ENCODE measurements around the gene WFDC1. TPM values are rescaled to one million over a fixed set of nuclear protein-coding genes. Genes with fewer than 3 reads are reported as not detected.

Gene WFDC1
- total and polyA plus RNA-seq, 4 experiments from 2014 or later: not detected

GRCh38 chr16:84254062-84254461 lies 40.6 kb upstream of the WFDC1 start:
- POLR2A ChIA-PET (ENCODE audit: partially characterized antibody): no interaction called here
- Mint-ChIP-seq H3K27me3 (peaks cover 19 to 31% of the 10 kb centered on the region in 2 donors), H3K4me1 (no peaks in the 10 kb centered on the region), H3K9me3 (peaks cover 0 to 10% (median 3%) of the 10 kb centered on the region in 8 donors), H3K36me3 (no peaks in the 10 kb centered on the region), H3K4me3 (no peak overlapping the region), H3K27ac (no peak overlapping the region)
- CTCF ChIA-PET (ENCODE audit: partially characterized antibody): no interaction called here
- DNase-seq: no peak
- no peaks in the 10 kb centered on the region for H3K9me3 ChIP-seq (ENCODE audit: control insufficient read depth in 1 of 2, low read length in 2 of 2)
- H3K36me3 ChIP-seq (ENCODE audit: insufficient read depth, low read length): no peaks in the 10 kb centered on the region
- no peak overlapping the region for H3K27ac ChIP-seq (ENCODE audit: low read depth, low read length)
- H3K27me3 ChIP-seq (ENCODE audit: insufficient read depth, low read length): no peaks in the 10 kb centered on the region
- no peak overlapping the region for H3K4me3 ChIP-seq (ENCODE audit: low read length in 2 of 2)
- intact Hi-C loops (cut with micrococcal nuclease): no loop called here
- no peaks in the 10 kb centered on the region for H3K4me1 ChIP-seq (ENCODE audit: insufficient read depth, low read length)

GRCh38 chr16:84255050-84255810 lies 39.4 kb upstream of the WFDC1 start:
- Mint-ChIP-seq H3K9me3 (peaks cover 0 to 12% (median 4%) of the 10 kb centered on the region in 8 donors), H3K4me3 (no peak overlapping the region), H3K4me1 (no peaks in the 10 kb centered on the region), H3K27me3 (peaks cover 24 to 31% of the 10 kb centered on the region in 2 donors), H3K36me3 (no peaks in the 10 kb centered on the region), H3K27ac (no peak overlapping the region)
- CTCF ChIA-PET (ENCODE audit: partially characterized antibody): no interaction called here
- intact Hi-C loops (cut with micrococcal nuclease): no loop called here
- POLR2A ChIA-PET (ENCODE audit: partially characterized antibody): no interaction called here
- no peaks in the 10 kb centered on the region for H3K4me1 ChIP-seq (ENCODE audit: insufficient read depth, low read length)
- DNase-seq: no peak
- no peak overlapping the region for H3K27ac ChIP-seq (ENCODE audit: low read depth, low read length)
- no peaks in the 10 kb centered on the region for H3K36me3 ChIP-seq (ENCODE audit: insufficient read depth, low read length)
- no peaks in the 10 kb centered on the region for H3K9me3 ChIP-seq (ENCODE audit: control insufficient read depth in 1 of 2, low read length in 2 of 2)
- no peak overlapping the region for H3K4me3 ChIP-seq (ENCODE audit: low read length in 2 of 2)
- no peaks in the 10 kb centered on the region for H3K27me3 ChIP-seq (ENCODE audit: insufficient read depth, low read length)

- no peak for DNase-seq
- H3K4me1 ChIP-seq (ENCODE audit: insufficient read depth, low read length): no peaks in the 10 kb centered on the region
- Mint-ChIP-seq H3K27ac (no peak overlapping the region), H3K4me3 (no peak overlapping the region), H3K36me3 (no peaks in the 10 kb centered on the region), H3K9me3 (peaks cover 0 to 12% (median 4%) of the 10 kb centered on the region in 8 donors), H3K27me3 (peaks cover 17 to 25% of the 10 kb centered on the region in 2 donors), H3K4me1 (no peaks in the 10 kb centered on the region)
- intact Hi-C loops (cut with micrococcal nuclease): no loop called here
- no peak overlapping the region for H3K27ac ChIP-seq (ENCODE audit: low read depth, low read length)
- CTCF ChIA-PET (ENCODE audit: partially characterized antibody): no interaction called here
- POLR2A ChIA-PET (ENCODE audit: partially characterized antibody): no interaction called here
- H3K36me3 ChIP-seq (ENCODE audit: insufficient read depth, low read length): no peaks in the 10 kb centered on the region
- H3K27me3 ChIP-seq (ENCODE audit: insufficient read depth, low read length): no peaks in the 10 kb centered on the region
- H3K4me3 ChIP-seq (ENCODE audit: low read length in 2 of 2): no peak overlapping the region
- H3K9me3 ChIP-seq (ENCODE audit: control insufficient read depth in 1 of 2, low read length in 2 of 2): no peaks in the 10 kb centered on the region
Observed at GRCh38 chr16:84258266-84258665, 36.4 kb upstream of the WFDC1 start.

DNA sequence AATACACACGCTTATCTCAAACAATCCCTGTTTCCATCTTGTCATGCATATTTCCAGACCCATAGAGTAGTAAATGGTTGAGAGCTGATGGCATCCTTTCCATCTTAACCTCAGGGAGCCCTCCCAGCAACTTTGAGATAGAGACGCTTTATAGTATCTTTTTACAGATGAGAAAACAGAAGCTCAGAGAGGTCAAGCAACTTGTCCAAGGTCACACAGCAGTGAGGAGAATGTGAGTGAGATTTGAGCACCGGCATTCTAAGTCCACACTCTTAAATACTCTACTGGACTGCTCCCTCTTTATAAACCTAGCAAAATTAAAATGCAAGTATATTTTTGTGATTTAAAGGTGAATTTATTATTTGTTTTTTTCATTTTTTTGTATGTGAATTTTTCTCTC lies 35.0 kb upstream of the WFDC1 start:
- Mint-ChIP-seq H3K4me3 (no peak overlapping the region), H3K27me3 (peaks cover 14 to 21% of the 10 kb centered on the region in 2 donors), H3K4me1 (no peaks in the 10 kb centered on the region), H3K9me3 (peaks cover 0 to 10% (median 4%) of the 10 kb centered on the region in 8 donors), H3K27ac (no peak overlapping the region), H3K36me3 (no peaks in the 10 kb centered on the region)
- no peaks in the 10 kb centered on the region for H3K4me1 ChIP-seq (ENCODE audit: insufficient read depth, low read length)
- no peaks in the 10 kb centered on the region for H3K36me3 ChIP-seq (ENCODE audit: insufficient read depth, low read length)
- H3K27ac ChIP-seq (ENCODE audit: low read depth, low read length): no peak overlapping the region
- H3K9me3 ChIP-seq (ENCODE audit: control insufficient read depth in 1 of 2, low read length in 2 of 2): no peaks in the 10 kb centered on the region
- ChIA-PET POLR2A (ENCODE audit: partially characterized antibody) (no interaction called here), CTCF (ENCODE audit: partially characterized antibody) (no interaction called here)
- H3K4me3 ChIP-seq (ENCODE audit: low read length in 2 of 2): no peak overlapping the region
- DNase-seq: no peak
- intact Hi-C loops (cut with micrococcal nuclease): no loop called here
- no peaks in the 10 kb centered on the region for H3K27me3 ChIP-seq (ENCODE audit: insufficient read depth, low read length)

DNA sequence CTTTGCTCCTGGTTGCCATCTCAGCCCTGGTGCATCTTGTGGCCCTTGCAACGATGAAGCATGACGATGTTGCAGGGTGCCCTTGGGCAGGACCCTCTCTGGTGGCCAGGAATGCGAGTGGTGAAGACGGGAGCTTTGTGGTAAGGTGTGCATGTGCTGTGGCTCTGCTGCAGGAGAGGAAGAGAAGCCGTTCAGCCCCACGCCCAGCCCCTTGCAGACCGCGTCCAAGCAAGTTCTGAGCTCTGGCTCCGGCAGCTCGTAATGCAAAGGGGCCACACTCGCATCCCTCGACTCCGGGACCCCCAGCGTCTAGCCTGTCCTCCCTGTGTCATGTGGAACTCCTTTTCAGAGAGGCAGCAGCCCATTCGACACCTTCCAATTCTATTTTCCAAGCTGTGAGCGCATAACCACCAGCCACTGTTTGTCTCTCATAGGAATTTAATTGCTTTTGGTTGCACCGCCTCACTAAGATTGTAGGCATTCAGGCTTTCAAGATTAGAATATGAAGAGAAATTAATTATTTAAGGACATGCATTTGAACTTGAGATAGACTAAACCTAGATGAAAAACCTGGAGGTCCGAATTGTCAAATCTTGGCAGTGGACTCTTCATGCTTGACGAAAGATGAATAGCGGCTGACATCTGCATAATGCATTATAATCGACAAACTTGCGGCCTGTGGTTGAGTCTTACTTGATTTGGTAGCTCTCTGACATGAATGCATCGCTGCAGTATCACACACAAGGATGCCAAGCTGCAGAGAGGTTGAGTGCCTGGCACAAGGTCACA lies 33.7 kb upstream of the WFDC1 start:
- no peak for DNase-seq
- Mint-ChIP-seq H3K9me3 (peaks cover 0 to 5% (median 0%) of the 10 kb centered on the region in 8 donors), H3K4me1 (no peaks in the 10 kb centered on the region), H3K27me3 (peaks cover 17 to 22% of the 10 kb centered on the region in 2 donors), H3K4me3 (no peak overlapping the region), H3K36me3 (no peaks in the 10 kb centered on the region), H3K27ac (no peak overlapping the region)
- Histone ChIP-seq H3K27ac (ENCODE audit: low read depth, low read length) (no peak overlapping the region), H3K36me3 (ENCODE audit: insufficient read depth, low read length) (no peaks in the 10 kb centered on the region), H3K4me3 (ENCODE audit: low read length in 2 of 2) (no peak overlapping the region), H3K4me1 (ENCODE audit: insufficient read depth, low read length) (no peaks in the 10 kb centered on the region), H3K27me3 (ENCODE audit: insufficient read depth, low read length) (no peaks in the 10 kb centered on the region), H3K9me3 (ENCODE audit: control insufficient read depth in 1 of 2, low read length in 2 of 2) (no peaks in the 10 kb centered on the region)
- CTCF ChIA-PET (ENCODE audit: partially characterized antibody): interaction anchor here (1.6 kb wide), 1 partner anchor 16 kb away, joined by 5 read pairs; no protein-coding TSS in a partner anchor
- POLR2A ChIA-PET (ENCODE audit: partially characterized antibody): no interaction called here
- intact Hi-C loops (cut with micrococcal nuclease): no loop called here

GRCh38 chr16:84262031-84262430 lies 32.6 kb upstream of the WFDC1 start:
- Mint-ChIP-seq H3K4me1 (peaks cover 0 to 5% (median 0%) of the 10 kb centered on the region in 4 donors), H3K4me3 (no peak overlapping the region), H3K9me3 (peaks cover 0 to 4% (median 0%) of the 10 kb centered on the region in 8 donors), H3K36me3 (no peaks in the 10 kb centered on the region), H3K27me3 (peaks cover 17 to 18% of the 10 kb centered on the region in 2 donors), H3K27ac (no peak overlapping the region)
- DNase-seq: no peak
- Histone ChIP-seq H3K36me3 (ENCODE audit: insufficient read depth, low read length) (no peaks in the 10 kb centered on the region), H3K9me3 (ENCODE audit: control insufficient read depth in 1 of 2, low read length in 2 of 2) (no peaks in the 10 kb centered on the region), H3K4me3 (ENCODE audit: low read length in 2 of 2) (no peak overlapping the region), H3K4me1 (ENCODE audit: insufficient read depth, low read length) (no peaks in the 10 kb centered on the region), H3K27me3 (ENCODE audit: insufficient read depth, low read length) (no peaks in the 10 kb centered on the region), H3K27ac (ENCODE audit: low read depth, low read length) (no peak overlapping the region)
- POLR2A ChIA-PET (ENCODE audit: partially characterized antibody): no interaction called here
- intact Hi-C loops (cut with micrococcal nuclease): no loop called here
- CTCF ChIA-PET (ENCODE audit: partially characterized antibody): interaction anchor here (1.6 kb wide), 1 partner anchor 15 kb away, joined by 5 read pairs; no protein-coding TSS in a partner anchor

DNA sequence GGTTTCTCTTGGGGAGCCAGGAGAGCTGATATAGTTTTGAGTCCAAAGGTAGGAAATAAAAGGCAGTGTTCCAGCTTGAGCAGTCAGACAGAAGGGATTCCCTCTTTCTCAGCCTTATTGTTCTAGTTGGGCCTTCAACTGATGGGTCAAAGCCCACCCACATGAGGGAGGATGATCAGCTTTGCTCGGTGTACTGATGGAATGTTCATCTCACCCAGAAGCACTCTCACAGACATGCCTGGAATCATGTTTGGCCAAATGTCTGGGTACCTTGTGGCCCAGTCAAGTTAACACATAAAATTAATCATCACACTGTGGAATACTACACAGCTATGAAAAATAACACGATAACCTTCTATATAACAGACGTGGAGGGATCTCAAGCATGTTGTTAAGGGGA lies 31.7 kb upstream of the WFDC1 start:
- Histone ChIP-seq H3K4me3 (ENCODE audit: low read length in 2 of 2) (no peak overlapping the region), H3K36me3 (ENCODE audit: insufficient read depth, low read length) (no peaks in the 10 kb centered on the region)
- CTCF ChIA-PET (ENCODE audit: partially characterized antibody): interaction anchor here (1.4 kb wide), 1 partner anchor 14 kb away, joined by 5 read pairs; no protein-coding TSS in a partner anchor

More for the DNA sequence above, 31.7 kb upstream of the WFDC1 start:
- POLR2A ChIA-PET (ENCODE audit: partially characterized antibody): no interaction called here
- H3K27me3 Mint-ChIP-seq: peaks cover 13 to 15% of the 10 kb centered on the region in 2 donors
- no peaks in the 10 kb centered on the region for H3K9me3 ChIP-seq (ENCODE audit: control insufficient read depth in 1 of 2, low read length in 2 of 2)
- no peak for DNase-seq
- peaks cover 0 to 4% (median 0%) of the 10 kb centered on the region in 8 donors for H3K9me3 Mint-ChIP-seq
- no peaks in the 10 kb centered on the region for H3K27me3 ChIP-seq (ENCODE audit: insufficient read depth, low read length)
- no peak overlapping the region for H3K27ac ChIP-seq (ENCODE audit: low read depth, low read length)
- H3K4me1 Mint-ChIP-seq: peaks cover 0 to 5% (median 0%) of the 10 kb centered on the region in 4 donors
- H3K36me3 Mint-ChIP-seq: no peaks in the 10 kb centered on the region
- intact Hi-C loops (cut with micrococcal nuclease): no loop called here
- no peak overlapping the region for H3K27ac Mint-ChIP-seq
- H3K4me1 ChIP-seq (ENCODE audit: insufficient read depth, low read length): no peaks in the 10 kb centered on the region
- H3K4me3 Mint-ChIP-seq: no peak overlapping the region

Data from CD4-positive, alpha-beta memory T cell (primary cell).